ENCODE measurements around the gene SPATA17. TPM values are rescaled to one million over a fixed set of nuclear protein-coding genes. Genes with fewer than 3 reads are reported as not detected.
"Not testable (repeated sequence)": the region's sequence is repeated elsewhere in the genome, so short reads cannot be mapped to it uniquely, and the experiment has no call there.

Gene SPATA17
- total RNA-seq, 1 donor from 2014 or later, result 2.9 TPM

- peaks cover 2% of the 10 kb centered on the region for H3K27me3 Mint-ChIP-seq (ENCODE audit: low read depth)
- DNase-seq (ENCODE audit: low spot score in 2 of 2, unreplicated experiment in 2 of 2), result no peak
- H3K4me3 Mint-ChIP-seq, result no peak overlapping the region
- no peak for TF ChIP-seq CTCF (IDR thresholded peaks at IDR 0.05; ENCODE audit: unreplicated experiment)
- no peaks in the 10 kb centered on the region for H3K9me3 Mint-ChIP-seq
- no peak overlapping the region for H3K27ac Mint-ChIP-seq
- no peaks in the 10 kb centered on the region for H3K36me3 Mint-ChIP-seq
- no peaks in the 10 kb centered on the region for H3K4me1 Mint-ChIP-seq
Observed at GRCh38 chr1:217681806-217682205, 50.7 kb downstream of the SPATA17 start.

GRCh38 chr1:217687511-217687910 lies 56.4 kb downstream of the SPATA17 start:
- Mint-ChIP-seq H3K36me3 (no peaks in the 10 kb centered on the region), H3K27ac (no peak overlapping the region), H3K27me3 (ENCODE audit: low read depth) (no peaks in the 10 kb centered on the region), H3K4me3 (no peak overlapping the region), H3K4me1 (no peaks in the 10 kb centered on the region), H3K9me3 (no peaks in the 10 kb centered on the region)
- no peak for DNase-seq (ENCODE audit: low spot score in 2 of 2, unreplicated experiment in 2 of 2)
- no peak for TF ChIP-seq CTCF (IDR thresholded peaks at IDR 0.05; ENCODE audit: unreplicated experiment)

GRCh38 chr1:217696140-217696539 lies 65.0 kb downstream of the SPATA17 start:
- H3K36me3 Mint-ChIP-seq; H3K27ac Mint-ChIP-seq; H3K4me3 Mint-ChIP-seq; H3K9me3 Mint-ChIP-seq; DNase-seq (ENCODE audit: low spot score in 2 of 2, unreplicated experiment in 2 of 2); H3K4me1 Mint-ChIP-seq; H3K27me3 Mint-ChIP-seq (ENCODE audit: low read depth): not testable (repeated sequence)

- no peak for TF ChIP-seq CTCF (IDR thresholded peaks at IDR 0.05; ENCODE audit: unreplicated experiment)
- Mint-ChIP-seq H3K9me3 (peaks cover 25% of the 10 kb centered on the region), H3K27ac (no peak overlapping the region), H3K4me3 (no peak overlapping the region), H3K27me3 (ENCODE audit: low read depth) (no peaks in the 10 kb centered on the region), H3K36me3 (peaks cover 13% of the 10 kb centered on the region), H3K4me1 (peaks cover 1% of the 10 kb centered on the region)
- no peak for DNase-seq (ENCODE audit: low spot score in 2 of 2, unreplicated experiment in 2 of 2)
Observed at GRCh38 chr1:217703326-217703725, 72.2 kb downstream of the SPATA17 start.

- Mint-ChIP-seq H3K4me3 (no peak overlapping the region), H3K27ac (no peak overlapping the region), H3K9me3 (peaks cover 3% of the 10 kb centered on the region), H3K36me3 (peaks cover 3% of the 10 kb centered on the region), H3K4me1 (peaks cover 24% of the 10 kb centered on the region), H3K27me3 (ENCODE audit: low read depth) (no peaks in the 10 kb centered on the region)
- DNase-seq (ENCODE audit: low spot score in 2 of 2, unreplicated experiment in 2 of 2), result no peak
- TF ChIP-seq CTCF (IDR thresholded peaks at IDR 0.05; ENCODE audit: unreplicated experiment), result no peak
Observed at GRCh38 chr1:217712925-217713597, 81.9 kb downstream of the SPATA17 start.

GRCh38 chr1:217715681-217716080 lies 84.5 kb downstream of the SPATA17 start:
- Mint-ChIP-seq H3K27ac (no peak overlapping the region), H3K4me1 (peaks cover 11% of the 10 kb centered on the region), H3K4me3 (no peak overlapping the region), H3K9me3 (peaks cover 17% of the 10 kb centered on the region), H3K27me3 (ENCODE audit: low read depth) (no peaks in the 10 kb centered on the region), H3K36me3 (peaks cover 15% of the 10 kb centered on the region)
- TF ChIP-seq CTCF (IDR thresholded peaks at IDR 0.05; ENCODE audit: unreplicated experiment), result no peak
- no peak for DNase-seq (ENCODE audit: low spot score in 2 of 2, unreplicated experiment in 2 of 2)
